CD14-positive monocyte (primary cell): ENCODE measurements around the gene CABLES2. TPM values are rescaled to one million over a fixed set of nuclear protein-coding genes. Genes with fewer than 3 reads are reported as not detected.
A peak's percentile ranks its signal among the peaks of the same experiment; 100 is the strongest.

Experiments
- DNase-seq, 3 donors: peaks; one replicate each; pipeline ENCODE4 v3.0.0-alpha.2; 2011 to 2022
- H2AFZ ChIP-seq: 2 replicates; pipeline ENCODE4 v1.6.0; 2012; ENCODE audit warnings: mild to moderate bottlenecking, low read depth, low read length, inconsistent platforms; ENCODE audit not compliant: insufficient read depth, poor library complexity, severe bottlenecking
- H3K27ac ChIP-seq, 2 donors: 1 replicate in 1 of 2; 2 replicates in 1 of 2; pipeline ENCODE4 v1.5.1; 2012 to 2013; ENCODE audit warnings: low read length in 2 of 2, control low read depth in 1 of 2, inconsistent platforms in 1 of 2, low read depth in 1 of 2, mild to moderate bottlenecking in 1 of 2
- H3K27me3 ChIP-seq, 2 donors: one replicate each; pipeline versions ENCODE4 v1.6.0 to v1.6.1; 2011 to 2013; ENCODE audit warnings: low read length in 2 of 2; ENCODE audit not compliant: control insufficient read depth in 2 of 2, insufficient read depth in 2 of 2
- H3K36me3 ChIP-seq, 2 donors: replicated peaks in 1 of 2; 1 replicate in 1 of 2; 2 replicates in 1 of 2; pipeline versions ENCODE4 v1.5.1 to v1.6.1; 2012 to 2013; ENCODE audit warnings: low read length in 2 of 2, control low read depth in 1 of 2, inconsistent platforms in 1 of 2, mild to moderate bottlenecking in 1 of 2; ENCODE audit not compliant: insufficient read depth in 2 of 2, control insufficient read depth in 1 of 2
- H3K4me1 ChIP-seq, 2 donors: 1 replicate in 1 of 2; 2 replicates in 1 of 2; pipeline versions ENCODE4 v1.5.1 to v1.6.1; 2012 to 2013; ENCODE audit warnings: low read length in 2 of 2, control low read depth in 1 of 2, inconsistent platforms in 1 of 2, mild to moderate bottlenecking in 1 of 2, moderate library complexity in 1 of 2; ENCODE audit not compliant: insufficient read depth in 2 of 2, control insufficient read depth in 1 of 2
- H3K4me2 ChIP-seq: replicated peaks from 2 replicates; pipeline ENCODE3; 2012; ENCODE audit warnings: low read length, moderate library complexity, mild to moderate bottlenecking; ENCODE audit not compliant: poor library complexity, severe bottlenecking; ENCODE audit errors: extremely low read depth
- H3K4me3 ChIP-seq, 3 experiments: fragments of 200-600 bp in 1 of 3; sonication (generic) in 1 of 3; replicated peaks in 1 of 3; 1 replicate in 2 of 3; 2 replicates in 1 of 3; pipeline ENCODE4 v1.5.1; 2011 to 2013; ENCODE audit warnings: low read length in 3 of 3, mild to moderate bottlenecking in 3 of 3, control low read depth in 2 of 3, low read depth in 2 of 3, inconsistent platforms in 1 of 3, moderate library complexity in 1 of 3
- H3K79me2 ChIP-seq: 2 replicates; pipeline ENCODE4 v1.6.0; 2012; ENCODE audit warnings: mild to moderate bottlenecking, control low read depth, inconsistent platforms, low read length, moderate library complexity; ENCODE audit not compliant: insufficient read depth
- H3K9ac ChIP-seq: 2 replicates; pipeline ENCODE4 v1.6.0; 2017; ENCODE audit warnings: low read length, mild to moderate bottlenecking; ENCODE audit not compliant: insufficient read depth, poor library complexity, severe bottlenecking
- H3K9me3 ChIP-seq, 2 donors: replicated peaks in 1 of 2; 1 replicate in 1 of 2; 2 replicates in 1 of 2; pipeline versions ENCODE4 v1.5.1 to v1.6.1; 2012 to 2013; ENCODE audit warnings: low read length in 2 of 2, control low read depth in 1 of 2; ENCODE audit not compliant: control insufficient read depth in 1 of 2, insufficient read depth in 1 of 2
- H4K20me1 ChIP-seq: 2 replicates; pipeline ENCODE4 v1.6.0; 2012; ENCODE audit warnings: mild to moderate bottlenecking, low read length, control low read depth, moderate library complexity; ENCODE audit not compliant: insufficient read depth
- H3K27ac Mint-ChIP-seq, 7 donors: one replicate each; pipeline ENCODE4 v1.8.0; 2020; ENCODE audit warnings: mild to moderate bottlenecking in 7 of 7, mixed read lengths in 7 of 7, moderate library complexity in 6 of 7, inconsistent platforms in 2 of 7
- H3K27me3 Mint-ChIP-seq, 3 donors: one replicate each; pipeline ENCODE4 v1.8.0; 2021 to 2022; ENCODE audit warnings: low read depth in 3 of 3, mild to moderate bottlenecking in 3 of 3, mixed read lengths in 3 of 3, moderate library complexity in 3 of 3, inconsistent platforms in 1 of 3
- H3K36me3 Mint-ChIP-seq, 2 donors: one replicate each; pipeline ENCODE4 v1.8.0; 2020; ENCODE audit warnings: mixed read lengths in 2 of 2, inconsistent platforms in 1 of 2, mild to moderate bottlenecking in 1 of 2
- H3K4me1 Mint-ChIP-seq: one replicate; pipeline ENCODE4 v1.8.0; 2020; ENCODE audit warnings: mild to moderate bottlenecking, mixed read lengths
- H3K4me3 Mint-ChIP-seq, 2 donors: one replicate each; pipeline ENCODE4 v1.8.0; 2020; ENCODE audit warnings: mild to moderate bottlenecking in 2 of 2, mixed read lengths in 2 of 2, moderate library complexity in 1 of 2
- H3K9me3 Mint-ChIP-seq, 7 donors: one replicate each; pipeline ENCODE4 v1.8.0; 2020 to 2022; ENCODE audit warnings: mixed read lengths in 7 of 7, mild to moderate bottlenecking in 6 of 7, moderate library complexity in 6 of 7, inconsistent platforms in 2 of 7
- WGBS: methylation state at CpG from one replicate; pipeline ENCODE4 v1.1.5; 2013; ENCODE audit warnings: missing lambda C conversion rate; ENCODE audit not compliant: insufficient coverage; 5-methylcytosine and 5-hydroxymethylcytosine counted together
- intact Hi-C, 2 donors: fragments of 100-400 bp; cut with micrococcal nuclease; formaldehyde crosslinking; loops; one replicate each; pipeline versions ENCODE4 v1.15.0 to v1.15.1; 2023
- polyA plus RNA-seq, 3 donors: library from polyadenylated mRNA; depleted of rRNA in 1 of 3; unstranded in 2 of 3; stranded (reverse) in 1 of 3; fragments of 300-500 nt in 2 of 3; fragments of >200 nt in 1 of 3; fragmentation: Illumina TruSeq in 2 of 3; gene quantifications; 1 replicate in 2 of 3; 2 replicates in 1 of 3; pipeline ENCODE4 v1.2.3, GENCODE V29; 2012 to 2021
- TF ChIP-seq, protein P1 (sequence below): fragments of 200-600 bp; IDR thresholded peaks from one replicate; pipeline ENCODE4 v1.8.0; 2022; ENCODE audit warnings: antibody characterized with exemption, mild to moderate bottlenecking

Gene CABLES2
- polyA plus RNA-seq, 3 donors: 0.60 to 4.0 (median 0.61) TPM

DNA sequence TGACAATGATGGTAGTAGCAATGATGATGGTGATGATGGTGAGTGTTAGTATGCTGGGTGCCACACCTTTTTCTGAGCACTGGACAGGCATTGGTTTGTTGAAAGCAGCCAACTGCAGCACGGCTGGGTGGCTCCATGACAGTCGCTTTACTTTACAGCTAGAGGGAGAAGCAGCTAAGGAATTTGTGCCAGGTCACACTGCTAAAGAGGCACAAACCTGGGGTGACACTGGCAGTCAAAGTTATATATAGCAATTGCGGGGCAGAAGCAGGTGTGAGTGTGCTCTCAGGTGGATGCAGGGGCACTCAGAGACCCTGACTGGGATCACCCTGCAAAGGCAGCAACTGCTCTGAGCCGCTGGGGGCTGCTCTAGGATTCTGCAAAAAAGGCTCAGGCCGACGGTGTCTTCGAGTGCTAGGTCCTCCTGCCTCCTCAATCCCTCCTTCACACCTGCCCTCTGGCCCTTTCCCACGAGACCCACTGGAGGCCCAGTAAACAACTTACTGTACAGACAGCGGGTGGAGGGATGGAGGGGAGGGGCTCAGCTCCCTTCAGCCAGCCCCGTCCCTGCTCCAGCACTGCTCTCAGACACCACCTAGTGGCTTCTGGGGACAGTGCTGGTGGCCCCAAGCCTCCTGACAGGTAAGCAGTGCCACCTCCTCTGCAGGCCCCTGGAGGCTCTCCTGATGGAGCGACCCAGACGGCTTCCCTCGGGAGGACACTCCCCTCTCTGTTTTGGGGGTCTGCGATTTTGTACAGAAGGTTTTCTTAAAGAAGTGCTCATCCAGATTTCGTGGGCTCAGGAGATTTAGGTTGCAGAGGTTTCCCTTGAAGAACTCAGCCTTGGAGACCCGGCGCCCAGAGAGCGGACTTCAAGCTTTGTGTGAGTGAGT is 24.5 kb downstream of the CABLES2 start:
- WGBS: 65% methylated on average over 10 of the region's 18 CpGs
- H3K27ac ChIP-seq: no peak overlapping the region
- peaks cover 0 to 4% (median 0%) of the 10 kb centered on the region in 7 donors for H3K9me3 Mint-ChIP-seq

DNA sequence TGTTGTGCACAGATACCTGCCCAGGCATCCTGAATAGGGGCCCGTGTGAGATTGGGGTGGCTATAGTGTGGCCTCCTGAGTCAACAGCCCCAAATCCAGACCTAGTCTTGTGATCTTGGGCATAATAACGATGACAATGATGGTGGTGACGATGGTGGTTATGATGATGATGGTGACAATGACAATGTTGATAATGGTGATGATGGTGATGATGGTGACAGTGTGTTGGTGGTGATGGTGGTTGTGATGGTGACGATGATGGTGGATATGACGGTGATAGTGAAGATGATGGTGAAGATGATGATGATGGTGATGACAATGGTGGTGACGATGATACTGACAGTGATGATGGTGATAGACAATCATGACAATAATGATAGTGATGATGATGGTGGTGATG is 25.2 kb downstream of the CABLES2 start:
- no peak overlapping the region for H3K27ac ChIP-seq
- no peak overlapping the region for H3K27ac Mint-ChIP-seq

More for the DNA sequence above, 24.5 kb downstream of the CABLES2 start:
- Mint-ChIP-seq H3K4me1 (peaks cover 21% of the 10 kb centered on the region), H3K36me3 (peaks cover 5 to 9% of the 10 kb centered on the region in 2 donors), H3K27ac (peak overlapping the region in 1 of 7 donors; percentile 25), H3K4me3 (no peak overlapping the region), H3K27me3 (peaks cover 0 to 2% (median 0%) of the 10 kb centered on the region in 3 donors)
- TF ChIP-seq, protein P1, sequence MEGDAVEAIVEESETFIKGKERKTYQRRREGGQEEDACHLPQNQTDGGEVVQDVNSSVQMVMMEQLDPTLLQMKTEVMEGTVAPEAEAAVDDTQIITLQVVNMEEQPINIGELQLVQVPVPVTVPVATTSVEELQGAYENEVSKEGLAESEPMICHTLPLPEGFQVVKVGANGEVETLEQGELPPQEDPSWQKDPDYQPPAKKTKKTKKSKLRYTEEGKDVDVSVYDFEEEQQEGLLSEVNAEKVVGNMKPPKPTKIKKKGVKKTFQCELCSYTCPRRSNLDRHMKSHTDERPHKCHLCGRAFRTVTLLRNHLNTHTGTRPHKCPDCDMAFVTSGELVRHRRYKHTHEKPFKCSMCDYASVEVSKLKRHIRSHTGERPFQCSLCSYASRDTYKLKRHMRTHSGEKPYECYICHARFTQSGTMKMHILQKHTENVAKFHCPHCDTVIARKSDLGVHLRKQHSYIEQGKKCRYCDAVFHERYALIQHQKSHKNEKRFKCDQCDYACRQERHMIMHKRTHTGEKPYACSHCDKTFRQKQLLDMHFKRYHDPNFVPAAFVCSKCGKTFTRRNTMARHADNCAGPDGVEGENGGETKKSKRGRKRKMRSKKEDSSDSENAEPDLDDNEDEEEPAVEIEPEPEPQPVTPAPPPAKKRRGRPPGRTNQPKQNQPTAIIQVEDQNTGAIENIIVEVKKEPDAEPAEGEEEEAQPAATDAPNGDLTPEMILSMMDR: peak; percentile 92
- Histone ChIP-seq H2AFZ (no peak overlapping the region), H3K79me2 (peaks cover 26% of the 10 kb centered on the region), H3K36me3 (peaks cover 0 to 7% of the 10 kb centered on the region in 2 donors), H3K4me2 (no peak overlapping the region), H3K4me3 (no peak overlapping the region), H3K9ac (no peak overlapping the region), H4K20me1 (peaks cover 3% of the 10 kb centered on the region), H3K27me3 (no peaks in the 10 kb centered on the region), H3K4me1 (peaks cover 13 to 17% of the 10 kb centered on the region in 2 donors), H3K9me3 (no peaks in the 10 kb centered on the region)
- intact Hi-C loops: loop anchor here in 1 of 2 donors (10.0 kb wide), 1 partner anchor 422 kb away; the partner anchor contains the start of gene OGFR
- peak; percentile 39 to 65 (median 61) for DNase-seq

More for the DNA sequence above, 25.2 kb downstream of the CABLES2 start:
- Histone ChIP-seq H3K4me1 (peaks cover 10 to 13% of the 10 kb centered on the region in 2 donors), H3K27me3 (no peaks in the 10 kb centered on the region), H3K4me2 (no peak overlapping the region), H4K20me1 (no peaks in the 10 kb centered on the region), H3K79me2 (peaks cover 19% of the 10 kb centered on the region), H3K4me3 (no peak overlapping the region), H3K9me3 (no peaks in the 10 kb centered on the region), H3K36me3 (peaks cover 0 to 7% of the 10 kb centered on the region in 2 donors), H2AFZ (no peak overlapping the region), H3K9ac (no peak overlapping the region)
- no peak for DNase-seq
- Mint-ChIP-seq H3K9me3 (peaks cover 0 to 4% (median 0%) of the 10 kb centered on the region in 7 donors), H3K27me3 (peaks cover 0 to 2% (median 0%) of the 10 kb centered on the region in 3 donors), H3K4me1 (peaks cover 18% of the 10 kb centered on the region), H3K4me3 (no peak overlapping the region), H3K36me3 (peaks cover 5 to 9% of the 10 kb centered on the region in 2 donors)
- intact Hi-C loops: loop anchor here in 1 of 2 donors (10.0 kb wide), 1 partner anchor 423 kb away; the partner anchor contains the start of gene OGFR
- 98% methylated on average over 6 of the region's 6 CpGs for WGBS
- TF ChIP-seq, protein P1: no peak
